Sigmoid colon (tissue), 4 donors: ENCODE measurements around the gene IL33.

ENCODE experiments used
- EP300 ChIP-seq, 4 donors: sonication (generic); formaldehyde crosslinking; IDR thresholded peaks; one replicate each; pipeline ENCODE4 v1.6.1; 2017; ENCODE audit warnings: antibody characterized with exemption in 4 of 4
- POLR2A ChIP-seq, 2 donors: fragments of 450-650 bp; IDR thresholded peaks; one replicate each; pipeline ENCODE4 v1.6.1; 2016; ENCODE audit warnings: antibody characterized with exemption in 2 of 2, mild to moderate bottlenecking in 2 of 2, moderate library complexity in 2 of 2
- POLR2AphosphoS5 ChIP-seq, 4 donors: sonication (generic); formaldehyde crosslinking; IDR thresholded peaks; one replicate each; pipeline ENCODE4 v1.6.1; 2017; ENCODE audit warnings: antibody characterized with exemption in 4 of 4
- TF ChIP-seq, protein P1 (sequence below), 4 experiments: fragments of 450-650 bp in 3 of 4; fragments of 200-600 bp in 1 of 4; IDR thresholded peaks; one replicate each; pipeline ENCODE4 v1.5.1; 2016 to 2019; ENCODE audit warnings: antibody characterized with exemption in 4 of 4, mild to moderate bottlenecking in 3 of 4, moderate library complexity in 2 of 4

DNA sequence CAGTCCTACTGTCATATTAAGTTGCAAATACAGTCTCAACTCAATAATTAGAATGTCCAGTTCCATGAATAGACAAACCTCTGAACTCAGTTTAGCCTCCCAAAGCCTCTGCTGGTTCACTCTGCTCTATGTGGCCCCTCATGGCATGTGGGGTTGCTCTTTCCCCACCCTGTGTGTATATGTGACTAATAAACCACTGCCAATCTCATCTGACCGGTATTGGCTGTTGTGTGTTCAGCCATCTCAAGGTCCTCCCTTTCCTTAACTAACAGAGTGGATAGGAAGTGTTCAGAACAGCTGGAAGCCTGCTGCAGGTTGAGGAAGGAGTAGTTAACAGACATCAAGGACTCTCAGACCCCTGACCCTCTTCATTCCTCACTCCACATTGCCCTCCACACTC is 55.3 kb downstream of the IL33 start:
- TF ChIP-seq, protein P1, sequence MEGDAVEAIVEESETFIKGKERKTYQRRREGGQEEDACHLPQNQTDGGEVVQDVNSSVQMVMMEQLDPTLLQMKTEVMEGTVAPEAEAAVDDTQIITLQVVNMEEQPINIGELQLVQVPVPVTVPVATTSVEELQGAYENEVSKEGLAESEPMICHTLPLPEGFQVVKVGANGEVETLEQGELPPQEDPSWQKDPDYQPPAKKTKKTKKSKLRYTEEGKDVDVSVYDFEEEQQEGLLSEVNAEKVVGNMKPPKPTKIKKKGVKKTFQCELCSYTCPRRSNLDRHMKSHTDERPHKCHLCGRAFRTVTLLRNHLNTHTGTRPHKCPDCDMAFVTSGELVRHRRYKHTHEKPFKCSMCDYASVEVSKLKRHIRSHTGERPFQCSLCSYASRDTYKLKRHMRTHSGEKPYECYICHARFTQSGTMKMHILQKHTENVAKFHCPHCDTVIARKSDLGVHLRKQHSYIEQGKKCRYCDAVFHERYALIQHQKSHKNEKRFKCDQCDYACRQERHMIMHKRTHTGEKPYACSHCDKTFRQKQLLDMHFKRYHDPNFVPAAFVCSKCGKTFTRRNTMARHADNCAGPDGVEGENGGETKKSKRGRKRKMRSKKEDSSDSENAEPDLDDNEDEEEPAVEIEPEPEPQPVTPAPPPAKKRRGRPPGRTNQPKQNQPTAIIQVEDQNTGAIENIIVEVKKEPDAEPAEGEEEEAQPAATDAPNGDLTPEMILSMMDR (IDR thresholded peaks at IDR 0.05) = no peak
- TF ChIP-seq POLR2A (IDR thresholded peaks at IDR 0.05) (no peak), POLR2AphosphoS5 (IDR thresholded peaks at IDR 0.05) (no peak), EP300 (IDR thresholded peaks at IDR 0.05) (no peak)
